Tibial nerve (tissue), 4 donors: ENCODE measurements around the gene EFCAB12. TPM values are rescaled to one million over a fixed set of nuclear protein-coding genes. Genes with fewer than 3 reads are reported as not detected.
"Not testable (repeated sequence)": the region's sequence is repeated elsewhere in the genome, so short reads cannot be mapped to it uniquely, and the experiment has no call there.

Source experiments
- DNase-seq, 2 donors: peaks; one replicate each; pipeline ENCODE4 v3.0.0-alpha.2; 2019; ENCODE audit warnings: low spot score in 2 of 2
- H3K27ac ChIP-seq, 4 donors: fragments of 200-600 bp; sonication (generic) in 3 of 4; one replicate each; pipeline ENCODE4 v1.5.1; 2017 to 2019; ENCODE audit warnings: mild to moderate bottlenecking in 1 of 4
- H3K27me3 ChIP-seq, 2 donors: fragments of 200-600 bp; sonication (generic) in 1 of 2; one replicate each; pipeline versions ENCODE4 v1.5.1 to v1.6.0; 2017 to 2019
- H3K36me3 ChIP-seq, 3 donors: fragments of 200-600 bp; sonication (generic); one replicate each; pipeline ENCODE4 v1.5.1; 2018 to 2019
- H3K4me1 ChIP-seq, 4 donors: fragments of 200-600 bp; sonication (generic) in 3 of 4; one replicate each; pipeline ENCODE4 v1.5.1; 2017 to 2019
- H3K4me3 ChIP-seq, 4 donors: fragments of 200-600 bp; sonication (generic) in 3 of 4; one replicate each; pipeline ENCODE4 v1.5.1; 2017 to 2019; ENCODE audit warnings: mild to moderate bottlenecking in 1 of 4, moderate library complexity in 1 of 4
- H3K9me3 ChIP-seq, 4 donors: fragments of 200-600 bp; sonication (generic) in 3 of 4; one replicate each; pipeline ENCODE4 v1.5.1; 2017 to 2019
- CTCF ChIP-seq, 5 experiments: fragments of 200-600 bp in 3 of 5; fragments of 450-650 bp in 2 of 5; sonication (generic) in 3 of 5; IDR thresholded peaks; one replicate each; pipeline ENCODE4 v1.5.1; 2016 to 2019; ENCODE audit warnings: antibody characterized with exemption in 5 of 5, mild to moderate bottlenecking in 3 of 5, moderate library complexity in 2 of 5
- EP300 ChIP-seq, 2 donors: sonication (generic); formaldehyde crosslinking; IDR thresholded peaks; one replicate each; pipeline ENCODE4 v1.6.1; 2017; ENCODE audit warnings: antibody characterized with exemption in 2 of 2, mild to moderate bottlenecking in 1 of 2
- POLR2A ChIP-seq, 2 donors: fragments of 450-650 bp; IDR thresholded peaks; one replicate each; pipeline ENCODE4 v1.6.1; 2017; ENCODE audit warnings: antibody characterized with exemption in 2 of 2, mild to moderate bottlenecking in 2 of 2, moderate library complexity in 2 of 2
- WGBS, 2 donors: methylation state at CpG; one replicate each; pipeline ENCODE4 v1.1.5; 2018; 5-methylcytosine and 5-hydroxymethylcytosine counted together
- total RNA-seq, 4 donors: library from RNA; depleted of rRNA; stranded (reverse); fragments of >200 nt; gene quantifications; one replicate each; pipeline ENCODE4 v1.1.0, GENCODE V29; 2016

Gene EFCAB12
- total RNA-seq, 4 donors from 2014 or later = 0.22 to 2.2 (median 0.46) TPM

- TF ChIP-seq EP300 (IDR thresholded peaks at IDR 0.05) = no peak
- no peak for TF ChIP-seq CTCF (IDR thresholded peaks at IDR 0.05)
- TF ChIP-seq POLR2A (IDR thresholded peaks at IDR 0.05) = no peak
- Histone ChIP-seq H3K4me3 (peak overlapping the region; percentile 69 to 83 (median 74)), H3K36me3 (peaks cover 0 to 29% (median 0%) of the 10 kb centered on the region in 3 donors), H3K4me1 (peaks cover 0 to 37% (median 14%) of the 10 kb centered on the region in 4 donors), H3K27me3 (no peaks in the 10 kb centered on the region), H3K27ac (peak overlapping the region; percentile 83 to 94 (median 92)), H3K9me3 (no peaks in the 10 kb centered on the region)
- DNase-seq = no peak
- 1 to 2% methylated on average over 17 to 18 of the region's 18 CpGs for WGBS, 2 donors
Observed at GRCh38 chr3:129398803-129399144, 29.7 kb downstream of the EFCAB12 start.

GRCh38 chr3:129393760-129394564 is 34.5 kb downstream of the EFCAB12 start:
- not testable (repeated sequence) for H3K9me3 ChIP-seq, H3K27me3 ChIP-seq, DNase-seq, H3K4me3 ChIP-seq, H3K27ac ChIP-seq
- peaks cover 0 to 69% (median 0%) of the 10 kb centered on the region in 3 donors for H3K36me3 ChIP-seq
- WGBS, 2 donors = 78 to 82% methylated on average over 7 to 11 of the region's 17 CpGs
- peaks cover 0 to 47% (median 19%) of the 10 kb centered on the region in 4 donors for H3K4me1 ChIP-seq

GRCh38 chr3:129393271-129393670 is 35.2 kb downstream of the EFCAB12 start:
- Histone ChIP-seq H3K4me1 (peaks cover 0 to 48% (median 16%) of the 10 kb centered on the region in 4 donors), H3K36me3 (peaks cover 0 to 69% (median 0%) of the 10 kb centered on the region in 3 donors), H3K27ac (no peak overlapping the region), H3K27me3 (no peaks in the 10 kb centered on the region), H3K9me3 (no peaks in the 10 kb centered on the region), H3K4me3 (no peak overlapping the region)
- no peak for DNase-seq
- WGBS, 2 donors = 66 to 71% methylated on average over 6 of the region's 6 CpGs
- no peak for TF ChIP-seq EP300 (IDR thresholded peaks at IDR 0.05)
- TF ChIP-seq POLR2A (IDR thresholded peaks at IDR 0.05) = no peak
- no peak for TF ChIP-seq CTCF (IDR thresholded peaks at IDR 0.05)

- H3K36me3 ChIP-seq = peaks cover 0 to 71% (median 0%) of the 10 kb centered on the region in 3 donors
- not testable (repeated sequence) for H3K4me3 ChIP-seq, H3K27ac ChIP-seq, DNase-seq, H3K9me3 ChIP-seq, H3K27me3 ChIP-seq
- H3K4me1 ChIP-seq = peaks cover 0 to 39% (median 7%) of the 10 kb centered on the region in 4 donors
- 66 to 80% methylated on average over 5 to 8 of the region's 8 CpGs for WGBS, 2 donors
Observed at GRCh38 chr3:129392106-129392887, 36.1 kb downstream of the EFCAB12 start.

GRCh38 chr3:129391583-129391982 is 36.9 kb downstream of the EFCAB12 start:
- not testable (repeated sequence) for H3K9me3 ChIP-seq, DNase-seq, H3K4me3 ChIP-seq, H3K27ac ChIP-seq, H3K27me3 ChIP-seq
- peaks cover 0 to 72% (median 0%) of the 10 kb centered on the region in 3 donors for H3K36me3 ChIP-seq
- 82 to 89% methylated on average over 4 of the region's 4 CpGs for WGBS, 2 donors
- H3K4me1 ChIP-seq = peaks cover 0 to 32% (median 6%) of the 10 kb centered on the region in 4 donors

GRCh38 chr3:129389572-129389937 is 38.9 kb downstream of the EFCAB12 start:
- peak overlapping the region in 3 of 4 donors; percentile 34 to 69 (median 62) for H3K27ac ChIP-seq
- no peak for DNase-seq
- H3K4me3 ChIP-seq = no peak overlapping the region
- no peaks in the 10 kb centered on the region for H3K27me3 ChIP-seq
- 73 to 81% methylated on average over 3 of the region's 3 CpGs for WGBS, 2 donors
- TF ChIP-seq CTCF (IDR thresholded peaks at IDR 0.05) (no peak), POLR2A (IDR thresholded peaks at IDR 0.05) (no peak), EP300 (IDR thresholded peaks at IDR 0.05) (no peak)
- peaks cover 0 to 67% (median 0%) of the 10 kb centered on the region in 3 donors for H3K36me3 ChIP-seq
- H3K4me1 ChIP-seq = peaks cover 0 to 18% (median 6%) of the 10 kb centered on the region in 4 donors
- H3K9me3 ChIP-seq = no peaks in the 10 kb centered on the region

GRCh38 chr3:129388791-129389571 is 39.5 kb downstream of the EFCAB12 start:
- H3K27me3 ChIP-seq, H3K9me3 ChIP-seq, DNase-seq, H3K4me3 ChIP-seq: not testable (repeated sequence)
- Histone ChIP-seq H3K4me1 (peaks cover 0 to 18% (median 6%) of the 10 kb centered on the region in 4 donors), H3K36me3 (peaks cover 0 to 67% (median 0%) of the 10 kb centered on the region in 3 donors), H3K27ac (peak overlapping the region in 3 of 4 donors; percentile 34 to 69 (median 62))
- WGBS, 2 donors = 39 to 41% methylated on average over 8 of the region's 8 CpGs
